A549 treated with GW870086 at 1 μM for 4 hours (cell line): ENCODE measurements around the gene JOSD1. TPM values are rescaled to one million over a fixed set of nuclear protein-coding genes. Genes with fewer than 3 reads are reported as not detected.

Source experiments
- total RNA-seq: library from RNA; stranded (reverse); fragments of 200-300 nt; extraction: Qiagen RNA extraction; gene quantifications from 5 replicates; pipeline ENCODE4 v1.2.3, GENCODE V29; 2022; ENCODE audit warnings: low read depth

JOSD1 gene
- total RNA-seq = 25.4 to 30.0 TPM (median 29.3 TPM) in 5 replicates

GRCh38 chr22:38700789-38701628, at the start of gene JOSD1:
JOSD1 (minus strand) TSS chr22:38700943; CDS start chr22:38699987, 956 bp downstream.

GRCh38 chr22:38705235-38706100, 4.7 kb upstream of the JOSD1 start, which contains the start of gene GTPBP1:
GTPBP1 (plus strand) TSS chr22:38705944; CDS start chr22:38705956, 12 bp downstream.

GRCh38 chr22:38681582-38682335, 19.0 kb downstream of the JOSD1 start, which contains the start of gene TOMM22:
TOMM22 (plus strand) TSS chr22:38681957; CDS start chr22:38681979, 22 bp downstream.

GRCh38 chr22:38656256-38657044, 44.3 kb downstream of the JOSD1 start, which contains the start of the genes CBY1 and FAM227A:
CBY1 (plus strand) TSS chr22:38656638; CDS start chr22:38668055, 11,417 bp downstream.
FAM227A (minus strand) TSS chr22:38656392; CDS start chr22:38650168, 6,224 bp downstream.

Other genes starting within 250 kb of the JOSD1 start
- 0.29 to 0.46 TPM (median 0.43 TPM) in 5 replicates for gene KCNJ4, start 245.7 kb downstream of the JOSD1 start, total RNA-seq
- gene KDELR3, start 232.8 kb downstream of the JOSD1 start, total RNA-seq = 17.8 to 19.5 TPM (median 19.1 TPM) in 5 replicates
- gene DDX17, start 194.6 kb downstream of the JOSD1 start, total RNA-seq = 82.3 to 102 TPM (median 94.1 TPM) in 5 replicates
- 2.3 to 6.8 TPM (median 3.6 TPM) in 5 replicates for gene DMC1, start 130.8 kb downstream of the JOSD1 start, total RNA-seq
- 0.49 to 1.2 TPM (median 0.68 TPM) in 5 replicates for gene FAM227A, start 44.6 kb downstream of the JOSD1 start, total RNA-seq
- gene CBY1, start 44.3 kb downstream of the JOSD1 start, total RNA-seq = 14.2 to 15.7 TPM (median 14.6 TPM) in 5 replicates
- gene TOMM22, start 19.0 kb downstream of the JOSD1 start, total RNA-seq = 62.0 to 81.3 TPM (median 72.3 TPM) in 5 replicates
- 6.0 to 10.0 TPM (median 9.9 TPM) in 5 replicates for gene GTPBP1, start 5.0 kb upstream of the JOSD1 start, total RNA-seq
- 26.4 to 40.2 TPM (median 36.1 TPM) in 5 replicates for gene SUN2, start 55.1 kb upstream of the JOSD1 start, total RNA-seq
- 8.0 to 10.6 TPM (median 10.2 TPM) in 5 replicates for gene DNAL4, start 93.2 kb upstream of the JOSD1 start, total RNA-seq
- 9.1 to 11.4 TPM (median 10.1 TPM) in 5 replicates for gene NPTXR, start 143.1 kb upstream of the JOSD1 start, total RNA-seq
- 25.0 to 30.9 TPM (median 27.3 TPM) in 5 replicates for gene CBX6, start 171.3 kb upstream of the JOSD1 start, total RNA-seq